Measurements from ENCODE around the gene SLC39A8.

DNA sequence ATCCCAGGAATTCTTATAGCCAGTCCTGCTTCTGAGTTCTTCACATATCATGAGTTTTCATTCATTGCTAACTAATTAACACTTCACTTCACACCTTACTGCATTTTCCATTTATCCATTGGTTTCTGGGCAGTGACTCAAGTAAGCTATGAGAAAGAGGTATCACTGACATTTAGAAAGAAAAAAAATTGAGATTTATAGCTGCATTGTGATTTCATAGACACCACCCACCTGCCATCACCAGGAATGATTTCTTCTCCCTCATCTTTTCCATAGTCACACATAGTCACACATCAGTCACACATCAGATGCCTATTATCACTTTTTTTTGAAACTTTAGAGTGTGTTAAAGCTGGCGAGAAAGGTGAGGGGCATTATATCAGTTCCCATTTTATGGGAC, 121.8 kb downstream of the SLC39A8 start:
- TF ChIP-seq, protein P1, sequence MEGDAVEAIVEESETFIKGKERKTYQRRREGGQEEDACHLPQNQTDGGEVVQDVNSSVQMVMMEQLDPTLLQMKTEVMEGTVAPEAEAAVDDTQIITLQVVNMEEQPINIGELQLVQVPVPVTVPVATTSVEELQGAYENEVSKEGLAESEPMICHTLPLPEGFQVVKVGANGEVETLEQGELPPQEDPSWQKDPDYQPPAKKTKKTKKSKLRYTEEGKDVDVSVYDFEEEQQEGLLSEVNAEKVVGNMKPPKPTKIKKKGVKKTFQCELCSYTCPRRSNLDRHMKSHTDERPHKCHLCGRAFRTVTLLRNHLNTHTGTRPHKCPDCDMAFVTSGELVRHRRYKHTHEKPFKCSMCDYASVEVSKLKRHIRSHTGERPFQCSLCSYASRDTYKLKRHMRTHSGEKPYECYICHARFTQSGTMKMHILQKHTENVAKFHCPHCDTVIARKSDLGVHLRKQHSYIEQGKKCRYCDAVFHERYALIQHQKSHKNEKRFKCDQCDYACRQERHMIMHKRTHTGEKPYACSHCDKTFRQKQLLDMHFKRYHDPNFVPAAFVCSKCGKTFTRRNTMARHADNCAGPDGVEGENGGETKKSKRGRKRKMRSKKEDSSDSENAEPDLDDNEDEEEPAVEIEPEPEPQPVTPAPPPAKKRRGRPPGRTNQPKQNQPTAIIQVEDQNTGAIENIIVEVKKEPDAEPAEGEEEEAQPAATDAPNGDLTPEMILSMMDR (IDR thresholded peaks at IDR 0.05), result no peak
- TF ChIP-seq, protein P2, sequence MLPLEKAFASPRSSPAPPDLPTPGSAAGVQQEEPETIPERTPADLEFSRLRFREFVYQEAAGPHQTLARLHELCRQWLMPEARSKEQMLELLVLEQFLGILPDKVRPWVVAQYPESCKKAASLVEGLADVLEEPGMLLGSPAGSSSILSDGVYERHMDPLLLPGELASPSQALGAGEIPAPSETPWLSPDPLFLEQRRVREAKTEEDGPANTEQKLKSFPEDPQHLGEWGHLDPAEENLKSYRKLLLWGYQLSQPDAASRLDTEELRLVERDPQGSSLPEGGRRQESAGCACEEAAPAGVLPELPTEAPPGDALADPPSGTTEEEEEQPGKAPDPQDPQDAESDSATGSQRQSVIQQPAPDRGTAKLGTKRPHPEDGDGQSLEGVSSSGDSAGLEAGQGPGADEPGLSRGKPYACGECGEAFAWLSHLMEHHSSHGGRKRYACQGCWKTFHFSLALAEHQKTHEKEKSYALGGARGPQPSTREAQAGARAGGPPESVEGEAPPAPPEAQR (CRISPR knock-in tag; IDR thresholded peaks at IDR 0.05), result no peak
- TF ChIP-seq NR3C1 (CRISPR knock-in tag; conservative IDR thresholded peaks at IDR 0.05; ENCODE audit: low read depth), result no peak
- TF ChIP-seq, protein P3, sequence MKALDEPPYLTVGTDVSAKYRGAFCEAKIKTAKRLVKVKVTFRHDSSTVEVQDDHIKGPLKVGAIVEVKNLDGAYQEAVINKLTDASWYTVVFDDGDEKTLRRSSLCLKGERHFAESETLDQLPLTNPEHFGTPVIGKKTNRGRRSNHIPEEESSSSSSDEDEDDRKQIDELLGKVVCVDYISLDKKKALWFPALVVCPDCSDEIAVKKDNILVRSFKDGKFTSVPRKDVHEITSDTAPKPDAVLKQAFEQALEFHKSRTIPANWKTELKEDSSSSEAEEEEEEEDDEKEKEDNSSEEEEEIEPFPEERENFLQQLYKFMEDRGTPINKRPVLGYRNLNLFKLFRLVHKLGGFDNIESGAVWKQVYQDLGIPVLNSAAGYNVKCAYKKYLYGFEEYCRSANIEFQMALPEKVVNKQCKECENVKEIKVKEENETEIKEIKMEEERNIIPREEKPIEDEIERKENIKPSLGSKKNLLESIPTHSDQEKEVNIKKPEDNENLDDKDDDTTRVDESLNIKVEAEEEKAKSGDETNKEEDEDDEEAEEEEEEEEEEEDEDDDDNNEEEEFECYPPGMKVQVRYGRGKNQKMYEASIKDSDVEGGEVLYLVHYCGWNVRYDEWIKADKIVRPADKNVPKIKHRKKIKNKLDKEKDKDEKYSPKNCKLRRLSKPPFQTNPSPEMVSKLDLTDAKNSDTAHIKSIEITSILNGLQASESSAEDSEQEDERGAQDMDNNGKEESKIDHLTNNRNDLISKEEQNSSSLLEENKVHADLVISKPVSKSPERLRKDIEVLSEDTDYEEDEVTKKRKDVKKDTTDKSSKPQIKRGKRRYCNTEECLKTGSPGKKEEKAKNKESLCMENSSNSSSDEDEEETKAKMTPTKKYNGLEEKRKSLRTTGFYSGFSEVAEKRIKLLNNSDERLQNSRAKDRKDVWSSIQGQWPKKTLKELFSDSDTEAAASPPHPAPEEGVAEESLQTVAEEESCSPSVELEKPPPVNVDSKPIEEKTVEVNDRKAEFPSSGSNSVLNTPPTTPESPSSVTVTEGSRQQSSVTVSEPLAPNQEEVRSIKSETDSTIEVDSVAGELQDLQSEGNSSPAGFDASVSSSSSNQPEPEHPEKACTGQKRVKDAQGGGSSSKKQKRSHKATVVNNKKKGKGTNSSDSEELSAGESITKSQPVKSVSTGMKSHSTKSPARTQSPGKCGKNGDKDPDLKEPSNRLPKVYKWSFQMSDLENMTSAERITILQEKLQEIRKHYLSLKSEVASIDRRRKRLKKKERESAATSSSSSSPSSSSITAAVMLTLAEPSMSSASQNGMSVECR (CRISPR knock-in tag; IDR thresholded peaks at IDR 0.05; ENCODE audit: borderline replicate concordance), result no peak
- TF ChIP-seq, protein P4, sequence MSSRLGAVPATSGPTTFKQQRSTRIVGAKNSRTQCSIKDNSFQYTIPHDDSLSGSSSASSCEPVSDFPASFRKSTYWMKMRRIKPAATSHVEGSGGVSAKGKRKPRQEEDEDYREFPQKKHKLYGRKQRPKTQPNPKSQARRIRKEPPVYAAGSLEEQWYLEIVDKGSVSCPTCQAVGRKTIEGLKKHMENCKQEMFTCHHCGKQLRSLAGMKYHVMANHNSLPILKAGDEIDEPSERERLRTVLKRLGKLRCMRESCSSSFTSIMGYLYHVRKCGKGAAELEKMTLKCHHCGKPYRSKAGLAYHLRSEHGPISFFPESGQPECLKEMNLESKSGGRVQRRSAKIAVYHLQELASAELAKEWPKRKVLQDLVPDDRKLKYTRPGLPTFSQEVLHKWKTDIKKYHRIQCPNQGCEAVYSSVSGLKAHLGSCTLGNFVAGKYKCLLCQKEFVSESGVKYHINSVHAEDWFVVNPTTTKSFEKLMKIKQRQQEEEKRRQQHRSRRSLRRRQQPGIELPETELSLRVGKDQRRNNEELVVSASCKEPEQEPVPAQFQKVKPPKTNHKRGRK (CRISPR knock-in tag; IDR thresholded peaks at IDR 0.05; ENCODE audit: borderline replicate concordance), result no peak
